Chondrocyte (in vitro differentiated cells): Measurements from ENCODE around the gene EWSR1. TPM values are rescaled to one million over a fixed set of nuclear protein-coding genes. Genes with fewer than 3 reads are reported as not detected.

Source experiments
- DNase-seq: peaks from one replicate; pipeline ENCODE4 v3.0.0; 2021; ENCODE audit warnings: mixed read lengths, low spot score
- H3K27ac Mint-ChIP-seq: one replicate; pipeline ENCODE4 v1.8.0; 2021; ENCODE audit warnings: mild to moderate bottlenecking, moderate library complexity, mixed read lengths; ENCODE audit not compliant: unreplicated experiment
- H3K27me3 Mint-ChIP-seq: 2 replicates; pipeline ENCODE4 v1.8.0; 2021; ENCODE audit warnings: low read depth, mixed read lengths
- H3K36me3 Mint-ChIP-seq: 2 replicates; pipeline ENCODE4 v1.8.0; 2021; ENCODE audit warnings: low read depth, mixed read lengths
- H3K4me1 Mint-ChIP-seq: 2 replicates; pipeline ENCODE4 v1.8.0; 2021; ENCODE audit warnings: low read depth, mild to moderate bottlenecking, mixed read lengths
- H3K4me3 Mint-ChIP-seq: one replicate; pipeline ENCODE4 v1.8.0; 2021; ENCODE audit warnings: mild to moderate bottlenecking, moderate library complexity, mixed read lengths; ENCODE audit not compliant: unreplicated experiment
- H3K9me3 Mint-ChIP-seq: 2 replicates; pipeline ENCODE4 v1.8.0; 2021; ENCODE audit warnings: low read depth, mixed read lengths
- total RNA-seq: library from RNA; stranded (reverse); gene quantifications from 3 replicates; pipeline ENCODE4 v1.2.1, GENCODE V29; 2021
- TF ChIP-seq, protein P1 (sequence below): fragments of 200-600 bp; sonication (generic); IDR thresholded peaks from 2 replicates; pipeline ENCODE4 v1.5.0; 2021; ENCODE audit warnings: antibody characterized with exemption, mild to moderate bottlenecking, moderate library complexity

EWSR1 gene
- total RNA-seq, 1 donor from 2014 or later, result 139 TPM

- Mint-ChIP-seq H3K4me3 (no peak overlapping the region), H3K27me3 (peaks cover 14% of the 10 kb centered on the region), H3K36me3 (peaks cover 13% of the 10 kb centered on the region), H3K27ac (no peak overlapping the region), H3K9me3 (no peaks in the 10 kb centered on the region), H3K4me1 (peaks cover 40% of the 10 kb centered on the region)
- TF ChIP-seq, protein P1, sequence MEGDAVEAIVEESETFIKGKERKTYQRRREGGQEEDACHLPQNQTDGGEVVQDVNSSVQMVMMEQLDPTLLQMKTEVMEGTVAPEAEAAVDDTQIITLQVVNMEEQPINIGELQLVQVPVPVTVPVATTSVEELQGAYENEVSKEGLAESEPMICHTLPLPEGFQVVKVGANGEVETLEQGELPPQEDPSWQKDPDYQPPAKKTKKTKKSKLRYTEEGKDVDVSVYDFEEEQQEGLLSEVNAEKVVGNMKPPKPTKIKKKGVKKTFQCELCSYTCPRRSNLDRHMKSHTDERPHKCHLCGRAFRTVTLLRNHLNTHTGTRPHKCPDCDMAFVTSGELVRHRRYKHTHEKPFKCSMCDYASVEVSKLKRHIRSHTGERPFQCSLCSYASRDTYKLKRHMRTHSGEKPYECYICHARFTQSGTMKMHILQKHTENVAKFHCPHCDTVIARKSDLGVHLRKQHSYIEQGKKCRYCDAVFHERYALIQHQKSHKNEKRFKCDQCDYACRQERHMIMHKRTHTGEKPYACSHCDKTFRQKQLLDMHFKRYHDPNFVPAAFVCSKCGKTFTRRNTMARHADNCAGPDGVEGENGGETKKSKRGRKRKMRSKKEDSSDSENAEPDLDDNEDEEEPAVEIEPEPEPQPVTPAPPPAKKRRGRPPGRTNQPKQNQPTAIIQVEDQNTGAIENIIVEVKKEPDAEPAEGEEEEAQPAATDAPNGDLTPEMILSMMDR, result peak; percentile 71
- DNase-seq, result no peak
Measured at GRCh38 chr22:29313126-29313575, 45.1 kb downstream of the EWSR1 start.

GRCh38 chr22:29313576-29314466, 45.8 kb downstream of the EWSR1 start:
- Mint-ChIP-seq H3K27me3 (peaks cover 14% of the 10 kb centered on the region), H3K9me3 (no peaks in the 10 kb centered on the region), H3K27ac (no peak overlapping the region), H3K4me3 (peak overlapping the region; percentile 49), H3K36me3 (peaks cover 13% of the 10 kb centered on the region), H3K4me1 (peaks cover 33% of the 10 kb centered on the region)
- TF ChIP-seq, protein P1, result no peak
- peak; percentile 92 for DNase-seq

DNA sequence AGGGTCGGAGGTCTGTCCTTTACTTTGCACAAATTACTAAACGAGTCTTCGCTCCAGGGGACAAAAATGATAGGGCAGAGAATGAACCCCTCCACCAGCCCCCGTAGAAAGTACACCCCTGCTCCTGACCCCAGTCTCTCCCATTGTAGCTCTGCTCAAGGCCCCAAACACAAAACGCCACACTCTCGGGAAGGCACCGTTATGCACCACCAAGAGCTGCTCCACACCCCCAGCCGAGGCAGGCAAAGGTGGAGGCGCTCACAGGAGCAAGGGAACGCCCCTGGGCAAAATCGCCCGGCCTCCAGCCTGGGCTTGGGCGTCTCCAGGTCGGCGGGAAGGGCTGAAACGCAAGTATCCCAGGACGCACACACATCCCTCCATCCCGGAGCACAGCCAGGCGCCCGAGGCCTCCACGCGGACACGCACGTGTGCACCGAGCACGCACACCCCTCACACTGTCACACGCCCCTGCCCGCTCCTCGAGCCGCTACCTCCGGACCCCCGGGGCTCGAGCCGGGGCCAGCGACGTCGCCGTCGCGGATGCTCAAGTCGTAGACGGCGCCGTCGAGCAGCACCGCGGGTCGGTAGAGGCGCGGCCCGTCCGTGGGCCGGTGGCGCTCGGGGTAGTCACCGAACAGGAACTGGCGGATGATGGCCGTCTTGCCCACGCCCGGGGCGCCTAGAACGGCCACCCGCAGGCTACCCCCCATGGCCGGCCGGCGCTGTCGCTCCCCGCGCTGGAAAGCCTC, 46.6 kb downstream of the EWSR1 start:
- H3K9me3 Mint-ChIP-seq, result no peaks in the 10 kb centered on the region
- H3K27ac Mint-ChIP-seq, result no peak overlapping the region
- H3K27me3 Mint-ChIP-seq, result peaks cover 14% of the 10 kb centered on the region
- peak; percentile 89 for DNase-seq
- TF ChIP-seq, protein P1, result no peak
- H3K36me3 Mint-ChIP-seq, result peaks cover 13% of the 10 kb centered on the region
- peaks cover 24% of the 10 kb centered on the region for H3K4me1 Mint-ChIP-seq
- peak overlapping the region; percentile 49 for H3K4me3 Mint-ChIP-seq

DNA sequence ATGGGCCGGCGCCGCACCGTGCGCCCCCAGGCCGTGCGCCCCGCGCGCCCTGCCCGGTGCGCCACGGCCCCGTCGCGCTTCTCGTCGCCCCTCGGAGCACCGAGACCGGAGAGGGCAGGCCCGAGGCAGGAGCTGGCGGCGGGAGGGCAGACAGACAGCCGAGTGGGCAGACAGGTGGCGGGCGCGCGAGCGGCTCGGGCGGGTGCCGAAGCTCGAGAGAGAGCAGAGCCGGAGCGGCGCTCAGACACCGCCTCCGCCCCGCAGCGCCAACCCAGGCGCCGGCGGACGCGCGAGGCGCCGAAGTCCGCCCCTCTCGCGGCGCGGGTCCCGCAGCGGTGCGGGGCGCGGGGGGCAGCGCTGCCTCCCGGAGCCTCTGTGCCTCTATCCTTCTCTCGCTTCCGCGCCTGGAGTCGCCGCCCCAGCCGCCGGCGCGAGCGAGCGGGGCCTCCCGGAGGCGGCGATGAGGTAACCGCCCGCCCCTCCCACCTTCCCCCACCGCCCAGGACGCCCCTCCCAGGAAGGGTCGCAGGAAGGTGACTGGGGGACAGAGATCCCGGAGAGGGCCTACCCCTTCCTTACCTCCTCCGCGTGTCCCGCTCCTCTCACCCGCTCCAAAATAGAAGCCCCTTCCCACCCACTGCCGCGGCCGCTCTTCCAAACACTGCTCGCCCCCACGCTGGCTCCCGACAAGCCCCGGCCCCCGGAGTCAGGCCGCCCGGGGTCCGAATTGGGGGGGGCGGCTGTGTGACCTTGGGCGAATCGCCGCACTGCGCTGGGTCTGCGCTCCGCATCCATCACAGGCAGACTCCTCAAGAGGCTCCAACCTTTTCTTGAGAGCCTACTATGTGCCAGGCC, 47.4 kb downstream of the EWSR1 start, which contains the start of gene RASL10A:
Gene RASL10A (minus strand): TSS at position 412 of the 855 bp plus-strand sequence. CDS start 451 bp downstream, outside the sequence.
- Mint-ChIP-seq H3K27me3 (peaks cover 14% of the 10 kb centered on the region), H3K36me3 (peaks cover 13% of the 10 kb centered on the region), H3K4me3 (peak within 1 kb of the TSS; percentile 49), H3K27ac (no peak within 1 kb of the TSS), H3K9me3 (no peaks in the 10 kb centered on the region), H3K4me1 (peaks cover 22% of the 10 kb centered on the region)
- TF ChIP-seq, protein P1, result no peak
- peak; percentile 85 for DNase-seq
